Posterior vena cava (tissue), 2 donors: Measurements from ENCODE around the gene EXD3. TPM values are rescaled to one million over a fixed set of nuclear protein-coding genes. Genes with fewer than 3 reads are reported as not detected.
A peak's percentile ranks its signal among the peaks of the same experiment; 100 is the strongest.

Experiments
- DNase-seq: peaks from one replicate; pipeline ENCODE4 v3.0.0-alpha.2; 2020; ENCODE audit warnings: low spot score
- intact Hi-C, 2 donors: fragments of 100-400 bp; cut with DNase I; formaldehyde crosslinking; loops; one replicate each; pipeline versions ENCODE4 v1.14.1 to v1.14.2; 2022 to 2023
- total RNA-seq, 2 donors: library from RNA; stranded (reverse); fragmentation: NEBNext Ultra II Directional; extraction: Animal tissue kit (Norgen Biotek cat#: 25700); gene quantifications; one replicate each; pipeline ENCODE4 v1.2.1, GENCODE V29; 2021
- donor health status: DM: yes; HTN: yes; CAD: no.
- donor health status: DM: yes; HTN: yes; CAD: no.

Gene EXD3
- total RNA-seq, 2 donors from 2014 or later, result 13.9 to 14.6 TPM

- peak; percentile 79 for DNase-seq
- intact Hi-C loops, result no loop called here
These were observed 15.0 kb upstream of the EXD3 start for GRCh38 chr9:137437691-137438590.

- intact Hi-C loops, result no loop called here
- DNase-seq, result peak; percentile 77
These were observed 14.0 kb upstream of the EXD3 start for GRCh38 chr9:137436761-137437600.

GRCh38 chr9:137435980-137436760 is 13.2 kb upstream of the EXD3 start:
- intact Hi-C loops, result no loop called here
- peak; percentile 90 for DNase-seq

GRCh38 chr9:137435381-137435891 is 12.5 kb upstream of the EXD3 start:
- intact Hi-C loops, result no loop called here
- peak; percentile 65 for DNase-seq

- intact Hi-C loops, result no loop called here
- DNase-seq, result peak; percentile 78
These were observed 11.8 kb upstream of the EXD3 start for GRCh38 chr9:137434498-137435380.

GRCh38 chr9:137433916-137434431 is 11.0 kb upstream of the EXD3 start:
- intact Hi-C loops, result no loop called here
- peak; percentile 76 for DNase-seq

GRCh38 chr9:137433349-137433915 is 10.5 kb upstream of the EXD3 start:
- intact Hi-C loops, result no loop called here
- peak; percentile 65 for DNase-seq

GRCh38 chr9:137432687-137433348 is 9.9 kb upstream of the EXD3 start:
- intact Hi-C loops, result no loop called here
- DNase-seq, result peak; percentile 73

GRCh38 chr9:137431416-137431931 is 8.5 kb upstream of the EXD3 start:
- intact Hi-C loops, result no loop called here
- peak; percentile 75 for DNase-seq

- intact Hi-C loops, result no loop called here
These were observed 7.9 kb upstream of the EXD3 start for GRCh38 chr9:137430723-137431415.

GRCh38 chr9:137429974-137430722 is 7.2 kb upstream of the EXD3 start:
- DNase-seq, result peak; percentile 60
- intact Hi-C loops, result loop anchor here in 1 of 2 donors (10.0 kb wide), 1 partner anchor 95 kb away; no protein-coding TSS in a partner anchor

More at GRCh38 chr9:137430723-137431415, 7.9 kb upstream of the EXD3 start:
- DNase-seq, result peak; percentile 76

GRCh38 chr9:137429546-137429890 is 6.6 kb upstream of the EXD3 start:
- intact Hi-C loops, result loop anchor here in 1 of 2 donors (10.0 kb wide), 1 partner anchor 95 kb away; no protein-coding TSS in a partner anchor
- no peak for DNase-seq

- DNase-seq, result peak; percentile 75
- intact Hi-C loops, result loop anchor here in 1 of 2 donors (10.0 kb wide), 1 partner anchor 96 kb away; no protein-coding TSS in a partner anchor
These were observed 6.0 kb upstream of the EXD3 start for GRCh38 chr9:137428841-137429545.

- peak; percentile 14 for DNase-seq
- intact Hi-C loops, result loop anchor here in 1 of 2 donors (10.0 kb wide), 1 partner anchor 97 kb away; no protein-coding TSS in a partner anchor
These were observed 5.3 kb upstream of the EXD3 start for GRCh38 chr9:137428311-137428630.
